Measurements from ENCODE around the gene CFAP97D2.
"Not testable (repeated sequence)": the region's sequence is repeated elsewhere in the genome, so short reads cannot be mapped to it uniquely, and the experiment has no call there.

CFAP97D2 gene

DNA sequence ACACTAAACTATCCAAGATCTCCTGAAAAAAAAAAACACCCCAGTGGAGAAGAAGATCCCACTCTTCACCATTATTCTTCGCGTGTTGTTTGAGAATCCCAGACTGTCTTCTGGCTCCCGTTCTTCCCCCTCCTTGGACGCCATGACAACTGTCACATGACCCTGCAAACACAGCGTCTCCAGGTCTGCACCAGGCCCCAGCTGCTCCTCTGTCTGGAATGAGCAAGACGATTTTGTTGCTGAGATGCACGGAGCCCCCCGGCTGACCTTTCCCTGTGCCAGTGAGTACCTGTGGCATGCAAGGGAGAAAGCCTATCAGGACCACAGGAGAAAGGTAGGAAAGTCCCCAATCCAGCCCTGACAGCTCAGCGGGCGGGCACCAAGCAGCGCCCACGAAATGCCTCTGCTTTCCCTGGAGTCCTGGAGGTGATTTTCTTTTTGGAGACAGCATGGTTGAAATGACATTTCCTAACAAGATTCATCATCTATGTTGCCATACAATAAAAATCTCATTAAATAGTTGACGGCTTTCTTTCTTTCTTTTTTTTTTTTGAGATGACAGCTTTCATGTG, at the start of gene CFAP97D2:
Gene CFAP97D2, plus strand, starts transcription at position 171 of the 572 bp plus-strand sequence. Its CDS starts 74 bp downstream, at position 245.
- intact Hi-C loops (cut with DNase I) = no loop called here
- peak in 10 of 42 donors; percentile 11 to 60 (median 32) for DNase-seq

DNA sequence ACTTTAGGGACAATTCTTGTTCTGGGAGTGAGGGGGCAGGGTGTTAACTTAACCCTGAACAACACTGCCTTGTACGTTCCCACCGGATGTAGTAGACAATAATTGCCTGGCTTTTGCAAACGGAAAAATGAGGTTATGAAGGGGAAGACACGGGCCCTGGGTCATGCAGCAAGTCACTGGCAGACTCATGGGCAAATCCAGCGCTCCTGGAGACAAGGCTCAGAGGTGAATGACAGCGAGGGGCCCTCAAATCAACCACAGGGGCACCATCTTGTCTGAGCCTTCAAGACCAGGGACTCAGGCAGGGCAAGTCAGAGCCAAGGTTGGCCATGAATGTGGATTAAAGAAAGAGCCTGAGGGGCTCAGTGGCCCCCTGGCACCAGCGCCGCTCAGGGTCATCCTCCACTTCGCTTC, 49.4 kb upstream of the CFAP97D2 start:
- no peak for DNase-seq
- intact Hi-C loops (cut with DNase I) = loop anchor here (5.0 to 10.0 kb wide), 2 partner anchors 62 to 95 kb away; no protein-coding TSS in a partner anchor

DNA sequence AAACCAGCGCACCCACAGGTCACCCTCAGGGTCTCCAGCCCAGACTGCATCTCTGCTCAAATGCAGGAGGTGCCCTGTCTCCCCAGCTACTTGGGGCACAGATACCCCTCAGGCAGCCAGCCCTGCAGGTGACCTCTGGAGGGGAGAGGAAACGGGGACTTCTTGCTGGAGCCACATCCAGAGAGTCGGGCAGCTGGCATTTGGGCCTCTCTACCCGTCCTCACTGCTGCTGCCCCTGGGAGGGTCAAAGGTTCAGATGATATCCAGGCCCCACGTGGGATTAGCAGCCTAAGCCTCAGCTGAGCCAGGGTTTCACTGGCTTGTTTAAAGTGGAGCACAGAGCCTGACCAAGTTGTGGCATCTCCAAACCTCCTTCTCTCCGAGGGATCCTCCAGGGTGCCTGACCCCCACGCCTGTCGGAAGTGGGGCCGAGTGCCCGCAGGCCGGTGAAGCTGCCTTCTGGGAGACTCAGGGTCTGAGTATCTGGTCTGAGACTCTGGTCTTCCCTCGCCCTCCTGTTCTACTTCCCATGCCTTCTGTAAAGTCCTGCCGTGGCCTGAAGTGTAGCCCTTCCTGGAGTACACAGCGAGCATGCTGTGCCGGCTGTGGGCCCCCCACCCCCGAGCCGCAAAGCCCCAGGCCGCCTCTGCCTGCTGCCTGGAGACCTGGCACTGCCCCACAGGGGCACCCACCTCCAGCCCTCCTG, 48.8 kb upstream of the CFAP97D2 start:
- peak in 2 of 42 donors; percentile 2 to 13 for DNase-seq
- intact Hi-C loops (cut with DNase I) = loop anchor here (5.0 to 10.0 kb wide), 2 partner anchors 63 to 95 kb away; no protein-coding TSS in a partner anchor

DNA sequence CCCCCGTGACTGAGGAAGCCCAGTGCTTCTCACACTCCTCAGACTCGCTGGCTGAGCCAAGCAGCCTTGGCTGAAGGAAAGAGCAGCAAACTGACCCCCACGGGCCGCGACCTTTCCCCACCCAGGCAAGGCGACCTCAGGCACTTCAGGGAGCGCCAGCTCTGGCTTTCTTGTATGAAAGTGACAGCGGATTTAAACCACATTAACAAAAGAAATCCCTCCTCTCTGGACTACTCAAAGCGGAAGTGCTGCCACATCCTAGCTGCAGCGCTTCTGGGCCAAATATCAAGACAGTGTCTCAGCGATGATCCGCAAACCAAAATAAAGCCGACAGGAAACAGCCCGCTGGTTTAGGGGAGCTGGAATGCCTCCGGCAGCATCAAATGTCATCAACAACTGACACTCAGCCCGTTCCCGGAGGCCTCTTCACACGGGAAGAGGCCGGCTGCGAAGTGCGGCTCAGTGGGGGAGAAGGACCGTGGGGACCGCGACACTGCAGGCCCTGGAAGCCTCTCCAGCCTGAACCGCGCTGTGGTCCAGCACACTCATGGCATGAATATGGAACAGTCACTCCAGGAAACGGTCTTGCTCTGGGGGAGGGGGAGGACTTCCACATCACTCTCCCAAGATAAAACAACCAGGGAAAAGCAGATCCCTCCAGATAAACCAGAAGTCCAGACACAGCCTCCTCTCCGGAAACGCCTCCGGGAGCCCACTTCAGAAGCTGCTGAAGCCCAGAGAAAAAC, 48.0 kb upstream of the CFAP97D2 start:
- peak in 32 of 42 donors; percentile 35 to 78 (median 54) for DNase-seq

DNA sequence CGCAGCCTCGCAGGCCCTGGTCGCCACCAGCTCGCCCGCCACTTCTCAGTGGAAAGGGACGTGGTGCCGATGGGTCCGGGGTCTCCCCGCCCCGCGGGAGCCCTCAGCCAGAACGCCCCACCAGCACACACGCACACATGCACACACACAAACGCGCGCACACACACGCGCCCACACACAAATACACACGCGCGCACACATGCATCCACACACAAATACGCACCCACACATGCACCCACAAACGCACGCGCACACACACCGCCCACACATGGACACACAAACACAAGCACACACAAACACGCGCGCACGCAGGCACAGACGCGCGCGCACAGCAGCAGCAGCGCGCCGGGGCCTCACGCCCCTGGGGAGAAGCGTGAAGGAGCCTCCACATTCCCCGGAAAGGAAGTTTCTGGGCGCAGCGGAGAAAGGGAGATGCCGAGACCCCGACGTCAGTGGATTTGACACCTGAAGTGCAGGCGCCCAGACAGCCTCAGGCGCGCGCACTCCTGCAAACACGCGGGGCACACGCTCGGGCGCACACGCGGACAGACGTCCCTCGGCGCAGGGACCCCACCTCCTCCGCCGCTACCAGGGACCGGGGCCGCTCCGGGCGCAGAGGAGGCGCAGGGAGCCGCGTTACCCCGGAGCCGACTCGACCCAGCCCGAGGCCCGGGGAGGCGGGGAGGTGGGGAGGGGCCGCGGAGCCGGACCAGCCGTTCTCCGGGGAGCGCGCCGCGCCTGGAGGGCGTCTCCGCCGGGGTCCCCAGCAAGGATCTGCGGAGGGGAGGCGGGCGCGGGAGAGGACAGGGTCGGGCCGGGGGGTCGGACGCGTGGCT, 47.3 kb upstream of the CFAP97D2 start:
- intact Hi-C loops (cut with DNase I) = loop anchor here (5.0 to 10.0 kb wide), 2 partner anchors 64 to 97 kb away; no protein-coding TSS in a partner anchor
- peak in 3 of 42 donors; percentile 34 to 43 (median 42) for DNase-seq

More for the DNA sequence above, 48.0 kb upstream of the CFAP97D2 start:
- intact Hi-C loops (cut with DNase I) = loop anchor here (5.0 to 10.0 kb wide), 2 partner anchors 64 to 96 kb away; no protein-coding TSS in a partner anchor

DNA sequence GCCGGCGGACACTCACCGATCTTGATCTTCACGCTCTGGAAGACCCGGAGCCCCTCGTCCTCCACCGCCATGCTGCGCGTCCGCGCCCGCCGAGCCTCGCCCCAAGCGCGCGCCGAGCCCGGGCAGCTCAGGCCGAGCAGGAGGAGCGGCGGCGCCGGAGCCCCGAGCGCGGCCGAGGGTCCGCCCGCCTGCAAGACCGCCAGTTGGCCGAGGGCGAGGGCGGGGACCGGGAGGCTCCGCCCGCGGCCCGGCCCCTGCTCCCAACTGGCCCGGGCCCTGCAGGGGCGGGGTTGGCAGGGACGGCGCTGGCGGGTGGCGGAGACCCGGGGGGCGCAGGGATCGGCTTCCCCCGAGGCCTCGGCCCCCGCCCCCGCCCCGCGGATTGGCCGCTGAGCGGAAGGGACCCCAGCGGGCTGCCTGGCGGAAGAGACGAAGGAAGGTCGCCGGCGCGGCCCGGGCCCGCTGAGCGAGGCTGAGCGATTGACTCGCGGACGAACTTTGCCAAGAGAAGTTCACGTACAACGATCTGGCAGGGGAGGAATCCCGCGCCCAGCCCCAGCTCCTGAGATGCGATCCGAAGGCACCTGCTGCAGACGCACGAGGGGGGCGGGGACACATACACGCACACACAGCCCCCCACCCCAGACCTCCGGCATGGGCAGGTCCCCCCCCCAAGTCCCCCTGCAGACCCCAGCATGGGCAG, 46.5 kb upstream of the CFAP97D2 start, which contains the start of gene RASA3:
Gene RASA3, minus strand, starts transcription at position 205 of the 703 bp plus-strand sequence. Its CDS starts 134 bp downstream, at position 71.
- DNase-seq = peak in 40 of 42 donors; percentile 46 to 88 (median 76)
- intact Hi-C loops (cut with DNase I) = loop anchor here (5.0 to 10.0 kb wide), 2 partner anchors 65 to 98 kb away; no protein-coding TSS in a partner anchor

DNA sequence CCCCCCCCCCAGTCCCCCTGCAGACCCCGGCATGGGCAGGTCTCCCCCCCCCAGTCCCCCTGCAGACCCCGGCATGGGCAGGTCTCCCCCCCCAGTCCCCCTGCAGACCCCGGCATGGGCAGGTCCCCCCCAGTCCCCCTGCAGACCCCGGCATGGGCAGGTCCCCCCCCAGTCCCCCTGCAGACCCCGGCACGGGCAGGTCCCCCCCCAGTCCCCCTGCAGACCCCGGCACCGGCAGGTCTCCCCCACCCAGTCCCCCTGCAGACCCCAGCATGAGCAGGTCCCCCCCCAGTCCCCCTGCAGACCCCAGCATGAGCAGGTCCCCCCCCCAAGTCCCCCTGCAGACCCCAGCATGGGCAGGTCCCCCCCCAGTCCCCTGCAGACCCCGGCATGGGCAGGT, 45.9 kb upstream of the CFAP97D2 start:
- intact Hi-C loops (cut with DNase I) = loop anchor here (5.0 to 10.0 kb wide), 2 partner anchors 66 to 98 kb away; no protein-coding TSS in a partner anchor
- not testable (repeated sequence) for DNase-seq

DNA sequence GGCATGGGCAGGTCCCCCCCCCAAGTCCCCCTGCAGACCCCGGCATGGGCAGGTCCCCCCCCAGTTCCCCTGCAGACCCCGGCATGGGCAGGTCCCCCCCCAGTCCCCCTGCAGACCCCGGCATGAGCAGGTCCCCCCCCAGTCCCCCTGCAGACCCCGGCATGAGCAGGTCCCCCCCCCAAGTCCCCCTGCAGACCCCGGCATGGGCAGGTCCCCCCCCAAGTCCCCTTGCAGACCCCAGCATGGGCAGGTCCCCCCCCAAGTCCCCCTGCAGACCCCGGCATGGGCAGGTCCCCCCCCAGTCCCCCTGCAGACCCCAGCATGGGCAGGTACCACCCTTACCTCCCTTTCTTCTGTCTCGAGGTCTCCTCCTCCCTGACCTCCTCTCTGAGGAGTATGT, 45.5 kb upstream of the CFAP97D2 start:
- intact Hi-C loops (cut with DNase I) = loop anchor here (5.0 to 10.0 kb wide), 2 partner anchors 66 to 99 kb away; no protein-coding TSS in a partner anchor
- not testable (repeated sequence) for DNase-seq

DNA sequence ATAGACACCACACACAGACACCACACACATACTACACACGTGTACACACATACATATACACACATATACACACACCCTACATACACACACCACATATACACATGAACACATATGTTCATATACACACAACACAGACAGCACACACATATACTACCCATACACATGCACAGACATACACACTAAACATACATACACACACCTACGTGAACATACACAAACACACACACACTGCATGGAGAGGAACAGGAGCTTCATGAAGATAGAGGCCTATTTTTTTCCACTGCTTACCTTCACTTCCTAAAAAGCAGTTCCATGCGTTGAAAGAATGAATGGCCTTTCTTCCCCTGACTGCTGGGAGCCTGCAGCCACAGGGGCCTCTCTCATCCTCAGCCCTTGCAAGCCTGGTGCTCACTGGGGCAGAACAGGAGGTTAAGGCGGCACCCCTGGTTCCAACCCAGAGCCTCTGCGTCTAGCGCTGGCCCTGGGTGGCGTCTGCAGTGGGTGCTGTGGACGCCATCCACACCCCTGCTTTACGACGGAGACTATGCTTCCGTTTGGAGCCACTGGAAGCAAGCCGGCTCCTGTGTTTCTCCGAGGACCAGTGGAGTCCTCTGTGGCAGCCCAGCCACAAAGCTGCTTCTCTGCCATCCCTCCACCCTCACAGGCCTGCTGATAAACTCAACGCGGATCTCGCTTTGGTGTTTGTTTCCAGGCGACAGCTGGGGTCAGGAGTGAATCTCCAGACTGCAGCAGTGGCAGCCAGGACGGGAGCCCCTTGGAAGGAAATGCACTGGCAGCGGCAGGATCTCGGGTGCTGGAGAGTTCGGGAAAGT, 44.7 kb upstream of the CFAP97D2 start:
- intact Hi-C loops (cut with DNase I) = loop anchor here (5.0 to 10.0 kb wide), 2 partner anchors 67 to 100 kb away; no protein-coding TSS in a partner anchor
- peak in 9 of 42 donors; percentile 10 to 58 (median 35) for DNase-seq

DNA sequence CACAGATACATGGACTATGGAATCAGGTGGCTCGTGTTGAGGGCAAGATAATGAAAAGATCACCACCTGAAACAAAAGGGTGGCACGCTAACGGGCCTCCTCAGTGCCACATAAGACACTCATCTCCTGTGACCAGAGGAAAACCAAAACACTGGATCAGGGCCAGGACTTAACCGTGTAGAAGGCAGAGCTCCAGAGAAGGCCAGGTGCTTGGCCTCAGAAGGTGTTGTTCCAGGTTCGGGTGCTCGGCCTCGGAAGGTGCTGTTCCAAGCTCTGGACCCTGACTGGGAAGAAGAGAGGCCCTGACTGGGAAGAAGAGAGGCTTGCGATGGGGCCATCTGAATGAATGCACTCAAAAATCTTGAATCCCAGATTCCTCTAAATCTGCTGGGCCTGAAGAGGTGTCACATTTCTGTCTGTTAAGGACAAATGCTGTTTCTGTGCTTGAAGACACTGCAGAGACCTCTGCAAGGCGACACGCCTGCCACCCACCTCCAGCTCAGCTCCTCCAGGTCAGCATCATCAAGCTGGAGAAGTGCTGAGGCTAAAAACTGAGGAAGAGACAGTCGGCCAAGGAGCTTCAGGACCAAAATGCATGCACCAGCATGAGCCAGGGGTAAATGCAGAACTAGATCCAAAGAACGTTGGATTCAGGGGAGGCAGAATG, 44.0 kb upstream of the CFAP97D2 start:
- intact Hi-C loops (cut with DNase I) = loop anchor here (5.0 to 10.0 kb wide), 2 partner anchors 68 to 100 kb away; no protein-coding TSS in a partner anchor
- peak in 3 of 42 donors; percentile 16 to 41 (median 23) for DNase-seq

DNA sequence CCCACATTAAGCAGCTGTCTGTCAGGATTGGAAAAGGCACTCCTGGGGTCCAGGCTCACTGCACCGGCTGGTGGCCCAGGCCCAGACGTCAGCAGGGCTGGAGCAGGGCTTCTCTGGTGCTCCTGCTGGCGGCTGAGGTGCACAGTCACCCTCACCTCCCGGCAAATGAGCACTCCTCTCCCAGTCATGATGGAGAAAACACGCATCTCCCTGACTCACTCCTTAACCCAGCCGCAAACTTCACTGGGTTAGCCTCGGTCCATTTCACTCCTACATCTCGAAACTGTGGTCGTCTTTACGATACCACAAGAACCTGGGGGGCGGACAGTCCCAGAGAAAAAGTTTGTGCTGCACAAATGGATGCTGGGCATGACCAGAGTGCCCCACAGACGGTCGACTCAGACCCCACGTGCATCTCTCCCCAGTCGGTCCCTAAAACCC, 43.3 kb upstream of the CFAP97D2 start:
- DNase-seq = peak in 3 of 42 donors; percentile 10 to 34 (median 21)

DNA sequence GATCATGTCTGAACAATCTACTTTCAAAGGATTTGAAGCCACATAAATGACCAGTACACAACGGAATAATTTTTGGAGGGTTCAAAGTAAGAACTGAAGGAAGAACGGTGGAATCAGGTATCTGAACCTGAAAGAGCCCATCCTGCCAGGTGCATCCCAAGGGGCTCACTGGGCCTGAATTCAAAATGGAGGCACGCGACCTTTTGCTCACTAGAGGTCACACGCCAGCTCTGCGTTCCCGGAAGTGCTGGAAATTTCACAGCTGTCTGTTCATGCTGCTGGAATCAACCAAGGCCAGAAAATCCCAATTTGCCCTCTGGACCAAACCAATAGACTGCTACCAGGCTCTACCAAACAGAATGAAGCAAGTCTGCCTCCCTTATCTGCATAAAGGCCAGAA, 42.5 kb upstream of the CFAP97D2 start:
- intact Hi-C loops (cut with DNase I) = loop anchor here (10.0 kb wide), 1 partner anchor 102 kb away; no protein-coding TSS in a partner anchor
- DNase-seq = peak in 4 of 42 donors; percentile 0 to 37 (median 12)

More for the DNA sequence above, 43.3 kb upstream of the CFAP97D2 start:
- intact Hi-C loops (cut with DNase I) = loop anchor here (10.0 kb wide), 1 partner anchor 101 kb away; no protein-coding TSS in a partner anchor

DNA sequence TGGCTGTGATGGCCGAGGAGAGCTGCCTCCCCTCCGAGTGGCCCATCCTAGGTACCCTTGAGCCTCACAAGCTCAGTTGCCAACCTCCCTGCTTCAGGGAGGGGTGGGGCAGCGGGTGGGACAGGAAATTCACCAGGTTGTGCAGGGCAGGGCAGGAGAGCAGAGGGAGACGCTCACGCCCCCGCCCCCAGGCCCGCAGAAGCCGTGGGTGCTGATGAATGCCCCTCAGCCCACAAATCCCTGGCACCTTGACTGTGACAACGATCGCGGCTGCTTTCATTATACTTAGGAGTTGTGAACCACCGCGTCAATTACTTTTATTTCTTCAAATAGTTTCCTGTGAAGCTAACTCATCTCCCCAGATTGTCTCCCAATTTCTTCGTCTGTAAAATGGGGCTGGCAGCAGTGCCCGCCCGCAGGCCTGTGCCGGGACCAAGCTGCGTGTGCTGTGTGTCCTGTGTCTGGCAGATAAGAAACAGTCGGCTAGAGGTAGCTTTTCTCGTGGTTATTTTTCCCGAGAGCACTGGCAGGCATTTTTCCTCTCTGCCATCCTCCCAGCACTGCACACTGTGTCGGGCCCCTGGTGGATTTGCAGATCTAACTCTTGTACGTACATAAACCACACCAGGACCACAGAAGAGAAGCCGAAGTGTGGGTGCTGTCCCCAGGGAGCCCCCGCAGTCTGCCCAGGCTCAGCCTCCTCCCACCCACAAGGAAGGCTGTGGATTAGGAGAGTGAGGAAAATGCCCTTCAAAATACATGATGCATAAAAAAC, 38.7 kb upstream of the CFAP97D2 start:
- DNase-seq = no peak
- intact Hi-C loops (cut with DNase I) = no loop called here

DNA sequence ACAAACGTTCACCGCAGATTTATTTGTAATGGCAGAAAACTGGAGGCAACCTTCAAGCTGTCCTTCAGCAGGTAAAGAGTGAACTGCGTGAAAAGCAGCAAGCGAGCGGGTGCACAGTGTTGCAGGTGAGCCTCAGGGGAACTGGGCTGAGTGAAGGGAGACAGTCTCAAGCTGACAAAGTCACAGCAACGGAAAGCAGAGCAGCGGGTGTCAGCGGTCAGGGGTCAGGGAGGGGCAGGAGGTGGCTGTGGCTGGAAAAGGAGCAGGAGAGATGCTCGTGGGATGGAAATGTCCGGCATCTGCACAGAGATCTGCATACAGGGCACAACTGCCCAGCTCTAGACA, 38.2 kb upstream of the CFAP97D2 start:
- peak in 2 of 42 donors; percentile 0 to 17 for DNase-seq
- intact Hi-C loops (cut with DNase I) = no loop called here

Measured in head of caudate nucleus (tissue), 42 donors.